ENCODE measurements around the gene TMEM95. TPM values are rescaled to one million over a fixed set of nuclear protein-coding genes. Genes with fewer than 3 reads are reported as not detected.

Gene TMEM95, protein sequence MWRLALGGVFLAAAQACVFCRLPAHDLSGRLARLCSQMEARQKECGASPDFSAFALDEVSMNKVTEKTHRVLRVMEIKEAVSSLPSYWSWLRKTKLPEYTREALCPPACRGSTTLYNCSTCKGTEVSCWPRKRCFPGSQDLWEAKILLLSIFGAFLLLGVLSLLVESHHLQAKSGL
- total RNA-seq = not detected

DNA sequence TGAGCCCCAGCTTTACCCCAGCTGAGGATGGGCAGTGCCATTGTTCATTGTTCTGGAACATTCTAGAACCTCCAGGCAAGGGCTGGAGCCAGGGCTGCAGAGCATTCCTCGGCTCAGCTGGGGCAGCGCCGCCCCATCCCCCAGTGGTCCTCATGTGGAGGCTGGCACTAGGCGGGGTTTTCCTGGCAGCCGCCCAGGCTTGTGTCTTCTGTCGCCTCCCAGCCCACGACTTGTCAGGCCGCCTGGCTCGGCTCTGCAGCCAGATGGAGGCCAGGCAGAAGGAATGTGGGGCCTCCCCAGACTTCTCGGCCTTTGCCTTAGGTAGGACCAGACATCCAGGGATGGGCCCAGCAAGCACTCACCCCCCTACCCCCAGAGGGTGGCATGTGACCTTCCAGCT, at the start of gene TMEM95:
Gene TMEM95, plus strand, starts transcription at position 104 of the 400 bp plus-strand sequence. Its CDS starts 49 bp downstream, at position 153.

GRCh38 chr17:7306911-7307685, 47.9 kb upstream of the TMEM95 start, which contains the start of gene EIF5A:
TSS of gene EIF5A (plus strand) at chr17:7307628. CDS start at chr17:7309636, 2,008 bp downstream.

GRCh38 chr17:7314719-7315569, 40.0 kb upstream of the TMEM95 start, which contains the start of gene GPS2:
TSS of gene GPS2 (minus strand) at chr17:7315360. CDS start at chr17:7315052, 308 bp downstream.

DNA sequence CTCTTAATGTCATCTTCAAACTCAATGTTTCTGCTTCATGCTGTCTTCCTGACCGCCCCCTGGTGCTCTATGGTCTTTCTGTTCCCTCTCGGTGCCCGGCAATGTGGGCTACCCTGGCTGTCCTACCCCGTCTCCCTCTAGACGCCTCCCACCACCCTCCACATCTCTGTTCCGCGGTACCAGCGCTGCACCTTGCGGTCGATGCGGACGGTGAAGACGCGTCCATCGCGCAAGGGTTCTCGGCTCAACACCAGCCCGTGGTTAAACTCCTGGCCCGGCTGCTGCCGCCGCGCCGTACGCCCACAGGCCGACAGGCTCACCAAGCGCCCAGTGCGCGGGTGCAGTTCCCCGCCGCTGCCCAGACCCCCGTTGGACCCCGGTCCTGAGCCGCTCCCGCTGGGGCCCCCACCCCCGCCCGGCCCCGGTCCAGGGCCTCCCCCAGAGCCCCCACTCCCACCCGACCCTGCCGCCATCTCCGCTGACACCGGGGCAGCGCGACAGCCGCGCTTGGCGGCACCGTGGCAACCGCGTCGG, 26.0 kb upstream of the TMEM95 start, which contains the start of gene NEURL4:
Gene NEURL4, minus strand, starts transcription at position 496 of the 534 bp plus-strand sequence. Its CDS starts 23 bp downstream, at position 473.

DNA sequence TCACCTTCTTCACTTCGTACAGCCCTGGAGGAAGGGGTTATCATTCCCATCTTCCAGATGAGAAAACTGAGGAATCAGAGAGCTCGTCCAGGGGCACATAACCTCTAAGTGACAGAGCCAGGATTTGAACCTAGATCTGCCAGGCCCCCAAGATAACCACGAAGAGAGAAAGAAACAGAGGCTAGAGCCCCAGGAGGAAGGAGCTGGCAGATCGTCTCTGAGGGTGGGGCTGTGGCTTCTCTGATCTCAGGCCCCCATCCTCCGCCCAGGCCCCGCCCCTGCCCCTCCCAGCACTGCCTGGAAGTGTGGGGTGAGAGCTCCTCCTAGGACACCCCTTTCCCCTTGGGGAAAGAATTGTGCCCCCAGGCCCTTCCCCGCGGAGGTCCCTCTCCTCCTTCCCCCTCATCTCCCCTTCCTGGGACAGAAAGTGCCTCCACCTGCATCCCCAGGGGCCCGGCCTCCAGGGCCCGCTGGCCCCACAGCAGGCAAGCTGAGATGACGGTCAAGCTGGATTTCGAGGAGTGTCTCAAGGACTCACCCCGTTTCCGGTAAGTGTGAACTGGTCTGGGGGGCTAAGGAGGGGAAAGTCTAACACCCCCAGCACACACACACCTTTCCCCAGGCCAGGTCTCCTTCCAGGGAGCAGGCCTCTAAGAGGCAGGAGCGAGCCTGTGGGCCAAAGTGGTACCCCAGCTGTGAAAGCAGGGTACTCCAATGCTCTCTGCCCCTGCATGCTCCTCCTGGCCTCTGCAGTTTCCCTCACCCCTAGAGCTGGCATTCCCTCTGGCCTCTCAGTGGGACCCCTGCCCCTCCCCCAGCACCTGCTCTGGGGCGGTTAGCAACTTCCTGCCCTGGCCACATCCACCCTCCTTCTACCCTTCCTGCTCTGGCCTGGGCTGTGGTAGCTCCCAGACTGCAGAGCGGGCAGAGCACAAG, 18.4 kb upstream of the TMEM95 start, which contains the start of gene ACAP1:
Gene ACAP1, plus strand, starts transcription at position 290 of the 936 bp plus-strand sequence. Its CDS starts 206 bp downstream, at position 496.

GRCh38 chr17:7351665-7352502, 3.1 kb upstream of the TMEM95 start, which contains the start of gene KCTD11:
TSS of gene KCTD11 (plus strand) at chr17:7352162.

GRCh38 chr17:7380855-7381683, 26.1 kb downstream of the TMEM95 start, which contains the start of gene TNK1:
TSS of gene TNK1 (plus strand) at chr17:7381089. CDS start at chr17:7382927, 1,838 bp downstream.

DNA sequence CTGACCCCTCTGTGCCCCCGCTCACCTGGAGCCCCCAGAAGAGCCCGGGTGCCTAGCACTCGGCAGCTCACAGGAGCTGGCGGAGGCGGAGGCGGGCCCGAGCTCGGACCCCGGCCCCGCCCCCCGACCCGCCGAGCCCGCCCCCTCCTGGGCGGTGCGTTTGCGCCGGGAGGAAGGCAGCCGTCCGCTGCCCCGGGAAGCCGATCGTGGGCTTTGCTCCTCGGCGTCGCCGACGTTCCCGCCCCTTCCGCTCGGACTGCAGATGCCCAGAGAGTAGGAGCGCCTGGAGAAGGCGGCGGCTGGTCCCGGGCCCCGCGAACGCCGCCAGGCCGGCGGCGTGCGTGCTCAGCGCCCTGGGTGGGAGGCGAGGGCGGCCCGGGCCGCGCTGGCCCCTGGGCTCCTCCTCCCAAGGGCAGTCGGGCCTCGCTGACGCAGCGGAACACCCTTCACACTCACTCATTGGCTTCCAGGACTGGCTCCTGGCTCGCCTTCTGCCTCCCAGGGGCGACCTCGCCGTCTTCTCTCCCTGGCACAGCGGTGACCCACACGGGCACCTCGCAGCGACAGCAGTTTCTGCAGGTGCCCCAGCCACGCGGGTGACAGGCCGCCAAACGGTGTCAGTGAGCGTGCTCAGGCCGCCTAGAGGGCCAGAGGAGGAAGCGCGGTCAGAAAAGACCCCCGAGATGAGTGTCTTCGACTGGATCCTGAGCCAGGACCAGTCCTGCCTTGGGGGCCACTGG, 39.7 kb downstream of the TMEM95 start, which contains the start of gene PLSCR3:
Gene PLSCR3, minus strand, starts transcription at position 74 of the 740 bp plus-strand sequence. CDS start 415 bp downstream, outside the sequence.

DNA sequence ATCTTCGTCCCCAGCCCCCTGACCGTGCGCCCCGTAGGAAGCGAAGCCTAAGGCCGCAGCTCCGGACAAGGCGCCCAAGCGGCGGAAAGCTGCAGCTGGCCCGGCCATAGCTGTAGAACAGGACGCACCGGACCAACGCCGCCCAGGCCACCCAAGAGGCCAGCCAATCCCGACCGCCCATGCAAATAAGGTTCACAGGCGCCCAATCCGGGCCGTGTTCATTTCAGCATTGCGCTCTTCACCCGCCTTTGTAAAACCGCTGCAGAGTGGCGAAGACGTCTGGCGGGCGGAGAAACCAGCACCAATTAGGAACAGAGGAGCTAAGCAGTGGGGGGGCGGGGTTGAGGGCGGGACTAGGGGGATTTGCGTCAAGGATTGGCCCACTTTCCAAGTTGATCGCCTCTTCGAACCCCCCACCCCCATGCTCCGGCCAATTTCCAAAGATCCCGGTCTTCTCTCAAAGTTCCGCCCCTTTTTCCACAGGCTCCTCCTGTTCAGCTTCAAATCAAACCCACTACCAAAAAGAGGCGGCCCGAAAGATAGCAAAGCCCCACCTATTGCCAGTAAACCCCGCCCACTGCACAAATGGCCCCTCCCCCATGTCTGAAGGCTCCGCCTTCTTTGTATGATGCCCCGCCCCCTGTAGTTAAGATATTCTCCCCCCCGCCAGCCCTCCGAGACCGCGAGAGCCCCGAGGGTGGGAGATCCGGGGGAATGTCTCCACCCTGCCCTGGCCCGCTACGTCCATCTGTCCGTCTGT, 49.2 kb downstream of the TMEM95 start, which contains the start of gene TMEM256:
Gene TMEM256, minus strand, starts transcription at position 121 of the 760 bp plus-strand sequence. Its CDS starts 13 bp downstream, at position 108.

Small RNA genes within 50 kb of the gene (small RNA-seq; reads per million reads assigned to genes)
- not detected for gene AC026954.2

Other genes with a start within 250 kb of the TMEM95 start
- gene ASGR2, start 240.3 kb upstream of the TMEM95 start, total RNA-seq = not detected
- gene ASGR1, start 175.8 kb upstream of the TMEM95 start, total RNA-seq = 20.1 TPM
- gene DLG4, start 135.3 kb upstream of the TMEM95 start, total RNA-seq = 136 TPM
- 97.6 TPM for gene ACADVL, start 135.2 kb upstream of the TMEM95 start, total RNA-seq
- 56.1 TPM for gene DVL2, start 120.6 kb upstream of the TMEM95 start, total RNA-seq
- 28.6 TPM for gene PHF23, start 115.7 kb upstream of the TMEM95 start, total RNA-seq
- gene GABARAP, start 112.7 kb upstream of the TMEM95 start, total RNA-seq = 167 TPM
- gene CTDNEP1, start 103.4 kb upstream of the TMEM95 start, total RNA-seq = 40.1 TPM
- 29.5 TPM for gene ELP5, start 102.9 kb upstream of the TMEM95 start, total RNA-seq
- 0.92 TPM for gene CLDN7, start 92.7 kb upstream of the TMEM95 start, total RNA-seq
- gene SLC2A4, start 73.4 kb upstream of the TMEM95 start, total RNA-seq = 0.23 TPM
- gene YBX2, start 60.5 kb upstream of the TMEM95 start, total RNA-seq = 1.4 TPM
- 168 TPM for gene EIF5A, start 47.5 kb upstream of the TMEM95 start, total RNA-seq
- 38.5 TPM for gene GPS2, start 39.8 kb upstream of the TMEM95 start, total RNA-seq
- gene NEURL4, start 25.8 kb upstream of the TMEM95 start, total RNA-seq = 44.3 TPM
- gene ACAP1, start 18.6 kb upstream of the TMEM95 start, total RNA-seq = 0.23 TPM
- 4.6 TPM for gene KCTD11, start 3.0 kb upstream of the TMEM95 start, total RNA-seq
- 1.4 TPM for gene TNK1, start 25.9 kb downstream of the TMEM95 start, total RNA-seq
- gene PLSCR3, start 39.4 kb downstream of the TMEM95 start, total RNA-seq = 9.2 TPM
- 63.7 TPM for gene TMEM256, start 48.9 kb downstream of the TMEM95 start, total RNA-seq
- 19.1 TPM for gene NLGN2, start 52.7 kb downstream of the TMEM95 start, total RNA-seq
- gene SPEM1, start 65.2 kb downstream of the TMEM95 start, total RNA-seq = not detected
- not detected for gene SPEM2, start 70.5 kb downstream of the TMEM95 start, total RNA-seq
- not detected for gene SPEM3, start 73.7 kb downstream of the TMEM95 start, total RNA-seq
- 1.4 TPM for gene TMEM102, start 80.3 kb downstream of the TMEM95 start, total RNA-seq
- gene FGF11, start 84.4 kb downstream of the TMEM95 start, total RNA-seq = 9.0 TPM
- gene CHRNB1, start 89.9 kb downstream of the TMEM95 start, total RNA-seq = 19.1 TPM
- 25.6 TPM for gene ZBTB4, start 124.5 kb downstream of the TMEM95 start, total RNA-seq
- not detected for gene SLC35G6, start 126.3 kb downstream of the TMEM95 start, total RNA-seq
- gene POLR2A, start 129.2 kb downstream of the TMEM95 start, total RNA-seq = 65.7 TPM
- 4.8 TPM for gene TNFSF12, start 193.9 kb downstream of the TMEM95 start, total RNA-seq
- 1.6 TPM for gene TNFSF13, start 203.6 kb downstream of the TMEM95 start, total RNA-seq
- gene SENP3, start 206.8 kb downstream of the TMEM95 start, total RNA-seq = 76.6 TPM
- gene CD68, start 224.5 kb downstream of the TMEM95 start, total RNA-seq = 5.5 TPM
- 44.1 TPM for gene MPDU1, start 228.7 kb downstream of the TMEM95 start, total RNA-seq
- gene SOX15, start 234.9 kb downstream of the TMEM95 start, total RNA-seq = 1.4 TPM